ENCODE measurements around the gene C4orf50.

C4orf50 gene

DNA sequence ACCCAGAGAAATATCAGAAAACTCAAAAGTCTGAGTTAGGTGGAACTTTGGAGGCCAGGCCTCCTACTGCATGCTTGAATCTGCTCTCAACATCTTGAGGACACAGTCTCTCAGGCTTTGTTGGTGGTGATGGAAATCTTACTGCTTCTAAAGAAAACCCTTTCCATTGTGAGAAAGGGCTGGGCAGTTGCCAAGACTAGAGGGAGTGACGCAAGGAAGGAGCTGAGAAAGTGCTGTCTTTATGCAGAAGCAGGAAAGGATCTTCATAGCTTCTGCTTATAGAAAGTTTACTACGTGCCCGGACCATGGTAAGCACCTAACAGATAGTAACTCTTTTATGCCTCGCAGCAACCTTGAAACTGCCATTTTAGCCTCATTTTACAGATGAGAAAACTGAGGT, 122.9 kb downstream of the C4orf50 start:
- DNase-seq (ENCODE audit: low read depth, low spot score): no peak
- no peak overlapping the region for H3K4me3 ChIP-seq (ENCODE audit: low read depth, low read length)
- TF ChIP-seq CTCF (IDR thresholded peaks at IDR 0.05; ENCODE audit: insufficient read depth, low read length, missing control alignments): no peak
- POLR2A ChIA-PET: interaction anchor here (0.5 kb wide), 1 partner anchor 68 kb away, joined by 3 read pairs; no protein-coding TSS in a partner anchor
- CTCF ChIA-PET: no interaction called here

DNA sequence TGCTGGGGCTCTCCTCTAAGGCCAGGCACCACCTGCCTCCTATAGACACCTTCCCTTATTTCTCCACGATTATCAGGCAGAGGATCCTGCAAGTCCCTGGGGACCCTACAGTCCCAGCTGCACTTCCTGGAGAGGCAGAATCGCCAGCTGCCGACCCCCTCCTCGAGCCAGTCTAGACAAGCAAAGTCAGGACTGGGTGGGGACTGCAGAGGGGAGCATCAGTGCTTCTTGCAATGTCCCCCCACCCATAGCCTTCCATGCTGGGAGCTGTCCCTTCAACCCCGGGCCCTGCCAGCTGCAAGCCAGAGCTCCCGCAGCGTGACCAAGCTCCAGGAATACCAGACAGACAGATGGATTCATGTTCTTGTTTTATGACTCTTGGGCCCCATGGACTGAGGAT, 124.0 kb downstream of the C4orf50 start:
- no peak for TF ChIP-seq CTCF (IDR thresholded peaks at IDR 0.05; ENCODE audit: insufficient read depth, low read length, missing control alignments)
- CTCF ChIA-PET: no interaction called here
- no peak overlapping the region for H3K4me3 ChIP-seq (ENCODE audit: low read depth, low read length)
- no peak for DNase-seq (ENCODE audit: low read depth, low spot score)
- POLR2A ChIA-PET: no interaction called here

DNA sequence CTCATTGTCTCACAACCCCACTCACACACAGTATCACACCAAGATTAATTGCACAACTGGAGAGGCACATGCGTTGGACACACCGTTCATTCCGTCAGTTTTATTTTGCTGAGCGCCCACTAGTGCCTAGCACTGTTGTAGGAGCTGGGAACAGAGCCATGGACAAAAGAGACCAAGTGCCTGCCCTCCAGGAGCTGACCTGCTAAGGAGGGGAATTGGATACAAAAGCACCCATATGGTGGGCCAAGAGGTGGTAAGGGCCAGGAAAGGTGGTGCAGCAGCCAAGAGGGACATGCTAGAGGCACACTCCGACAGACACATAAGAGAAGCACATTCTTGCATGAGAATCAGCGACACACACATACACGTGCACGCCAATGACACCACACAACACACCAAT, 124.6 kb downstream of the C4orf50 start:
- no peak for TF ChIP-seq CTCF (IDR thresholded peaks at IDR 0.05; ENCODE audit: insufficient read depth, low read length, missing control alignments)
- CTCF ChIA-PET: no interaction called here
- no peak overlapping the region for H3K4me3 ChIP-seq (ENCODE audit: low read depth, low read length)

GRCh38 chr4:5893004-5893580, 125.1 kb downstream of the C4orf50 start, which contains the start of gene CRMP1:
Gene CRMP1 (minus strand): TSS chr4:5893086. CDS start chr4:5892969, 117 bp downstream.
- ChIA-PET POLR2A (no interaction called here), CTCF (no interaction called here)
- TF ChIP-seq CTCF (IDR thresholded peaks at IDR 0.05; ENCODE audit: insufficient read depth, low read length, missing control alignments): no peak
- no peak within 1 kb of the TSS for H3K4me3 ChIP-seq (ENCODE audit: low read depth, low read length)
- DNase-seq (ENCODE audit: low read depth, low spot score): no peak

More for the DNA sequence above, 124.6 kb downstream of the C4orf50 start:
- no peak for DNase-seq (ENCODE audit: low read depth, low spot score)
- POLR2A ChIA-PET: no interaction called here

DNA sequence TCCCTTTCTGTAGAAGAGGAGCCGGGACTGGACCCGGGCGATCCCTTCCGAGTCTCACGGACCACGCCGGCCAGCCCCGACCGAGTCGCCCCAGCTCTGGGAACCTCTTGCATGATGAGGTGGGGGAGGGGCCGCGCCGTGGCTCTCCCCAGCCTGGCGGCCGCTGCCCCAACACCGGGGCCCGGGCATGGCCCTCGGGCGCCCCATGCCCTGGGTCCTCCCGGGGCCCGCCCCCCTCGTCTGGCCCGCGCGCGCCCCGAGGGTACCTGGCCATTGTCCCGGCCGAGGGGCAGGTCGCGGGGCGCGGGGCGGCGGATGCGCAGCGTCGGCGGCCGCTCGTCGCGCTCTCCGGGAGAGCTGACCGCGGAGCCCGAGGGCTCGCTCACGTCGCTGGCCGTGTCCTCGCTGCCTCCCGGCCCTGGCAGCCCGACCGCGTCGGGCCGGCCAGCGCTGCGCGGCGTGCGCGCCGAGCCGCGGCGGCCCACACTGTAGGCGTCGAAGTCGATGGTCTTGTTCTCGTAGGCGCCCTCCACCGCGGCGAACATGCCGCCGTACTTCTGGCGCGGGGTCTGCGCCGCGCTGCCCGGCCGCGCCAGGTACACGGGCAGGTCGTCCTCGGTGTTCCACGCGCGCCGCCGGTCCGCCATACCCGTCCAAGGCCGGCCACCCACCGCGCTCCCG, 125.8 kb downstream of the C4orf50 start:
- no peak overlapping the region for H3K4me3 ChIP-seq (ENCODE audit: low read depth, low read length)
- no peak for TF ChIP-seq CTCF (IDR thresholded peaks at IDR 0.05; ENCODE audit: insufficient read depth, low read length, missing control alignments)
- CTCF ChIA-PET: no interaction called here
- POLR2A ChIA-PET: no interaction called here
- DNase-seq (ENCODE audit: low read depth, low spot score): no peak

DNA sequence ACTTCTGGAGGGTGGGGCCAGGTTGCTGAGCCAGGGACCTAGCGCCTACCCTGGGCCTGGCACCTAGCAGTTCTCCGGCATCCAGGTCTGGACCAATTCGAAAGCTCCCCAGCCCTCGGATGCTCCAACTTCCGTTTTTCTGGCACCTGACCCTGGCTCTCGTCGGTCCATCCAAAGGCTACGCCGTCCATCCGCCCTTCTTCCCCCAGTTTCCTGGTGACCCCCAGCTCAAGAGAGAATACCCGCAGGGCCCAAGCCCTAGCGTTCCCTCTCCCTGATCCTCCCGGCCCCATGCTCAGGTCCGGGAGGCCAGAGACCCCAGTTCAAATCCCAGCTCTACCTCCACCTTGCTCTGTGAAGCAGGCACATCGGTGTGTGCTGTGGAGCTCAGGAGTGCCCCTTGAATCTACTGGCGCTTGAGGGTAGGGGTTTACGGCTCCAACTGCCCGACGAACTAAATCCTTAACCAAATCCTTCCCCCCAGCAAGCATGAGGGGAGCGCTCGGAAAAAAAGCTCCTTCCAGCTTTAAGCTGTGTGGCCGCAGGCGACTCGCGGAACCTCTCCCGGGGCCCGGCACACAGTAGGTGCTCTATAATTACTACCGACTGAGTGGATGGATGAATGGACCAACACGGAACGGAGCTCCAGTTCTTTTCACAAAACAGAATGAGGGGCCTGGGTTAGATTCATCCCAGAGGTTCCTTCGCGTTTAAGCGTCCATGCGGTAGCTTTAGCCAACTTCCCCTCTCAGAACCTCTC, 126.5 kb downstream of the C4orf50 start:
- CTCF ChIA-PET: no interaction called here
- no peak for DNase-seq (ENCODE audit: low read depth, low spot score)
- TF ChIP-seq CTCF (IDR thresholded peaks at IDR 0.05; ENCODE audit: insufficient read depth, low read length, missing control alignments): no peak
- H3K4me3 ChIP-seq (ENCODE audit: low read depth, low read length): no peak overlapping the region
- POLR2A ChIA-PET: no interaction called here

All from AG04449 (cell line).